IMR-90 (cell line): ENCODE measurements around the gene NR5A2. TPM values are rescaled to one million over a fixed set of nuclear protein-coding genes. Genes with fewer than 3 reads are reported as not detected.
"Not testable (repeated sequence)": the region's sequence is repeated elsewhere in the genome, so short reads cannot be mapped to it uniquely, and the experiment has no call there.

ENCODE experiments used
- ATAC-seq: fragments of 200-7000 bp; cut with Tn5 transposase; 2 replicates; pipeline ENCODE4 v1.9.1; 2020; ENCODE audit warnings: low read depth, mild to moderate bottlenecking, moderate library complexity
- BruUV-seq: library from RNA; stranded (reverse); fragments of 400-500 nt; replicated peaks from 2 replicates; lab custom pipeline; 2021; lab: Mats Ljungman, UMichigan
- CTCF ChIA-PET: fragments of 300-600 bp; formaldehyde crosslinking; extraction: SDS; loops from one replicate; lab custom pipeline; 2021; ENCODE audit warnings: antibody characterized with exemption; lab: Yijun Ruan, JAX
- POLR2A ChIA-PET: fragments of 300-600 bp; sonication (Branson Sonifier 250); formaldehyde crosslinking; loops from one replicate; lab custom pipeline; 2022; ENCODE audit warnings: antibody characterized with exemption; ENCODE audit not compliant: unreplicated experiment; lab: Charles Lee
- DNase-seq: peaks from one replicate; pipeline ENCODE4 v3.0.0; 2013
- H2AFZ ChIP-seq: replicated peaks from 2 replicates; pipeline ENCODE3; 2013; ENCODE audit warnings: low read length, mild to moderate bottlenecking; ENCODE audit not compliant: poor library complexity
- H2AK5ac ChIP-seq: 2 replicates; pipeline ENCODE4 v1.6.1; 2013; ENCODE audit warnings: low read depth, low read length, inconsistent platforms
- H2AK9ac ChIP-seq: replicated peaks from 2 replicates; pipeline ENCODE3; 2013; ENCODE audit warnings: mild to moderate bottlenecking, low read depth, low read length, moderate library complexity; ENCODE audit not compliant: poor library complexity
- H2BK120ac ChIP-seq: 2 replicates; pipeline ENCODE4 v1.6.1; 2013; ENCODE audit warnings: low read depth, low read length, inconsistent platforms
- H2BK15ac ChIP-seq: 3 replicates; pipeline ENCODE4 v1.6.1; 2013; ENCODE audit warnings: low read depth, low read length, inconsistent platforms
- H2BK20ac ChIP-seq: 2 replicates; pipeline ENCODE4 v1.6.1; 2013; ENCODE audit warnings: low read depth, mild to moderate bottlenecking, inconsistent platforms, low read length, moderate library complexity
- H2BK5ac ChIP-seq: 2 replicates; pipeline ENCODE4 v1.6.1; 2013; ENCODE audit warnings: mild to moderate bottlenecking, low read depth, low read length, inconsistent platforms; ENCODE audit not compliant: poor library complexity, severe bottlenecking
- H3K14ac ChIP-seq: replicated peaks from 2 replicates; pipeline ENCODE4 v1.6.1; 2013; ENCODE audit warnings: low read depth, low read length, inconsistent platforms
- H3K18ac ChIP-seq: 2 replicates; pipeline ENCODE4 v1.6.1; 2013; ENCODE audit warnings: low read depth, low read length, control low read depth
- H3K23ac ChIP-seq: 2 replicates; pipeline ENCODE4 v1.6.1; 2013; ENCODE audit warnings: low read depth, low read length, inconsistent platforms
- H3K27ac ChIP-seq: 2 replicates; pipeline ENCODE4 v1.5.1; 2013; ENCODE audit warnings: mild to moderate bottlenecking, control low read depth, low read length; ENCODE audit not compliant: insufficient read depth
- H3K27me3 ChIP-seq: 2 replicates; pipeline ENCODE4 v1.6.1; 2013; ENCODE audit warnings: low read length; ENCODE audit not compliant: control insufficient read depth, insufficient read depth
- H3K36me3 ChIP-seq: 2 replicates; pipeline ENCODE4 v1.6.1; 2013; ENCODE audit warnings: low read length, mixed read lengths; ENCODE audit not compliant: control insufficient read depth, insufficient read depth
- H3K4ac ChIP-seq: 2 replicates; pipeline ENCODE4 v1.6.1; 2013; ENCODE audit warnings: low read depth, low read length, inconsistent platforms
- H3K4me1 ChIP-seq: 2 replicates; pipeline ENCODE4 v1.6.1; 2013; ENCODE audit warnings: low read length, mixed read lengths; ENCODE audit not compliant: control insufficient read depth, insufficient read depth
- H3K4me2 ChIP-seq: 2 replicates; pipeline ENCODE4 v1.6.1; 2013; ENCODE audit warnings: low read depth, mild to moderate bottlenecking, control low read depth, low read length, moderate library complexity
- H3K4me3 ChIP-seq: 2 replicates; pipeline ENCODE4 v1.5.1; 2013; ENCODE audit warnings: low read depth, mild to moderate bottlenecking, control low read depth, low read length, moderate library complexity; ENCODE audit not compliant: insufficient read depth
- H3K56ac ChIP-seq: 2 replicates; pipeline ENCODE4 v1.6.1; 2013; ENCODE audit warnings: low read length, inconsistent platforms; ENCODE audit not compliant: insufficient read depth; ENCODE audit errors: extremely low read depth
- H3K79me1 ChIP-seq, 2 experiments: 2 replicates each; pipeline ENCODE4 v1.6.1; 2013; ENCODE audit warnings: low read length in 2 of 2, inconsistent platforms in 1 of 2, low read depth in 1 of 2
- H3K9ac ChIP-seq: 2 replicates; pipeline ENCODE4 v1.6.1; 2013; ENCODE audit warnings: low read depth, low read length, control low read depth
- H3K9me1 ChIP-seq: 2 replicates; pipeline ENCODE4 v1.6.1; 2013; ENCODE audit warnings: low read length, inconsistent platforms; ENCODE audit not compliant: insufficient read depth
- H3K9me3 ChIP-seq: 2 replicates; pipeline ENCODE4 v1.6.1; 2013; ENCODE audit warnings: low read length; ENCODE audit not compliant: control insufficient read depth, insufficient read depth
- H4K20me1 ChIP-seq: 2 replicates; pipeline ENCODE4 v1.6.1; 2013; ENCODE audit warnings: low read length, inconsistent platforms; ENCODE audit not compliant: insufficient read depth
- H4K5ac ChIP-seq: 2 replicates; pipeline ENCODE4 v1.6.1; 2013; ENCODE audit warnings: mild to moderate bottlenecking, low read depth, low read length, control low read depth
- H4K8ac ChIP-seq, 2 experiments: 2 replicates each; pipeline ENCODE4 v1.6.1; 2013; ENCODE audit warnings: low read depth in 2 of 2, low read length in 2 of 2, control low read depth in 1 of 2, inconsistent platforms in 1 of 2
- H4K91ac ChIP-seq: 2 replicates; pipeline ENCODE4 v1.6.1; 2013; ENCODE audit warnings: low read depth, low read length, inconsistent platforms; ENCODE audit not compliant: insufficient read depth
- WGBS, 2 experiments: methylation state at CpG; one replicate each; pipeline versions ENCODE4 v1.1.5 to v1.1.7; 2013; ENCODE audit warnings: missing lambda C conversion rate in 2 of 2; ENCODE audit not compliant: insufficient read length in 1 of 2; ENCODE audit errors: extremely low coverage in 2 of 2; 5-methylcytosine and 5-hydroxymethylcytosine counted together
- dilution Hi-C: fragments of 300-500 bp; cut with HindIII; formaldehyde crosslinking; loops from one replicate; pipeline ENCODE4 v1.14.3; 2018; ENCODE audit warnings: low sequenced_read_pairs; ENCODE audit not compliant: unreplicated experiment
- in situ Hi-C: fragments of 300-500 bp; cut with MboI; formaldehyde crosslinking; loops from 3 replicates; pipeline ENCODE4 v1.14.3; 2019; ENCODE audit warnings: low sequenced_read_pairs, inconsistent platforms, mixed read lengths
- intact Hi-C: fragments of 100-400 bp; cut with micrococcal nuclease; formaldehyde crosslinking; loops from 2 replicates; pipeline ENCODE4 v1.10.0; 2022
- polyA plus RNA-seq, 3 experiments: library from polyadenylated mRNA; depleted of rRNA; stranded (reverse); fragments of >200 nt; gene quantifications; 2 replicates each; pipeline ENCODE4 v1.2.3, GENCODE V29; 2012; ENCODE audit warnings: low replicate concordance in 1 of 3
- total RNA-seq: library from RNA; depleted of rRNA; stranded (reverse); fragments of >200 nt; gene quantifications from 2 replicates; pipeline ENCODE4 v1.2.3, GENCODE V29; 2012

NR5A2 gene
- total and polyA plus RNA-seq, 2 of the 4 experiments (the other 2 are of a cell fraction): 0.03 to 0.18 TPM

GRCh38 chr1:200187332-200187731 is 159.8 kb downstream of the NR5A2 start:
- H3K9me3 ChIP-seq, H3K18ac ChIP-seq, H3K9ac ChIP-seq, H2BK15ac ChIP-seq, POLR2A ChIA-PET, dilution Hi-C loops, ATAC-seq, H2AK5ac ChIP-seq, H3K14ac ChIP-seq, H2AFZ ChIP-seq, H2BK120ac ChIP-seq, H2BK20ac ChIP-seq, H3K79me1 ChIP-seq, H4K91ac ChIP-seq, H3K23ac ChIP-seq, H3K4me3 ChIP-seq, CTCF ChIA-PET, DNase-seq, H2AK9ac ChIP-seq, BruUV-seq, H2BK5ac ChIP-seq, H3K9me1 ChIP-seq, H3K4me1 ChIP-seq, H4K20me1 ChIP-seq, H3K4ac ChIP-seq, H3K4me2 ChIP-seq, H4K8ac ChIP-seq, H3K36me3 ChIP-seq, H4K5ac ChIP-seq, H3K27me3 ChIP-seq, H3K56ac ChIP-seq, intact Hi-C loops, H3K27ac ChIP-seq, in situ Hi-C loops: not testable (repeated sequence)
- WGBS, 2 experiments: no CpG with 5 or more reads among the region's 2 CpGs
